ENCODE measurements around the gene SYNE1. TPM values are rescaled to one million over a fixed set of nuclear protein-coding genes. Genes with fewer than 3 reads are reported as not detected.

The SYNE1 gene
- polyA plus RNA-seq, 1 experiment, result 35.7 TPM

- Histone ChIP-seq H3K27ac (ENCODE audit: low read depth, low read length) (no peak overlapping the region), H3K4me3 (ENCODE audit: low read depth, low read length) (no peak overlapping the region), H3K9me3 (ENCODE audit: control insufficient read depth, insufficient read depth, low read length) (no peaks in the 10 kb centered on the region), H3K27me3 (ENCODE audit: control insufficient read depth, insufficient read depth, low read length) (no peaks in the 10 kb centered on the region)
- no peak for DNase-seq (ENCODE audit: low read depth, low spot score)
- POLR2A ChIA-PET, result no interaction called here
- CTCF ChIA-PET, result interaction anchor here (0.9 to 1.4 kb wide), 2 partner anchors 9 to 58 kb away, joined by 3 read pairs; no protein-coding TSS in a partner anchor
- TF ChIP-seq CTCF (IDR thresholded peaks at IDR 0.05; ENCODE audit: low read depth, low read length), result no peak
These were observed 93.6 kb downstream of the SYNE1 start for GRCh38 chr6:152543519-152543918.

- Histone ChIP-seq H3K27me3 (ENCODE audit: control insufficient read depth, insufficient read depth, low read length) (no peaks in the 10 kb centered on the region), H3K27ac (ENCODE audit: low read depth, low read length) (no peak overlapping the region), H3K4me3 (ENCODE audit: low read depth, low read length) (no peak overlapping the region), H3K9me3 (ENCODE audit: control insufficient read depth, insufficient read depth, low read length) (no peaks in the 10 kb centered on the region)
- POLR2A ChIA-PET, result no interaction called here
- TF ChIP-seq CTCF (IDR thresholded peaks at IDR 0.05; ENCODE audit: low read depth, low read length), result no peak
- DNase-seq (ENCODE audit: low read depth, low spot score), result no peak
- CTCF ChIA-PET, result interaction anchor here (8.8 kb wide), 1 partner anchor 12 kb away, joined by 36 read pairs; no protein-coding TSS in a partner anchor
These were observed 96.8 kb downstream of the SYNE1 start for GRCh38 chr6:152540381-152540780.

- Histone ChIP-seq H3K9me3 (ENCODE audit: control insufficient read depth, insufficient read depth, low read length) (no peaks in the 10 kb centered on the region), H3K27ac (ENCODE audit: low read depth, low read length) (no peak overlapping the region), H3K4me3 (ENCODE audit: low read depth, low read length) (no peak overlapping the region), H3K27me3 (ENCODE audit: control insufficient read depth, insufficient read depth, low read length) (no peaks in the 10 kb centered on the region)
- ChIA-PET POLR2A (no interaction called here), CTCF (interaction anchor here (8.8 kb wide), 1 partner anchor 17 kb away, joined by 36 read pairs; no protein-coding TSS in a partner anchor)
- DNase-seq (ENCODE audit: low read depth, low spot score), result no peak
- no peak for TF ChIP-seq CTCF (IDR thresholded peaks at IDR 0.05; ENCODE audit: low read depth, low read length)
These were observed 102.6 kb downstream of the SYNE1 start for GRCh38 chr6:152534541-152534940.

- no peak overlapping the region for H3K27ac ChIP-seq (ENCODE audit: low read depth, low read length)
- no peak for TF ChIP-seq CTCF (IDR thresholded peaks at IDR 0.05; ENCODE audit: low read depth, low read length)
- no peak overlapping the region for H3K4me3 ChIP-seq (ENCODE audit: low read depth, low read length)
- no peaks in the 10 kb centered on the region for H3K27me3 ChIP-seq (ENCODE audit: control insufficient read depth, insufficient read depth, low read length)
- ChIA-PET CTCF (interaction anchor here (1.0 to 8.8 kb wide), 2 partner anchors 19 to 47 kb away, joined by 3 to 36 read pairs; no protein-coding TSS in a partner anchor), POLR2A (no interaction called here)
- DNase-seq (ENCODE audit: low read depth, low spot score), result no peak
- no peaks in the 10 kb centered on the region for H3K9me3 ChIP-seq (ENCODE audit: control insufficient read depth, insufficient read depth, low read length)
These were observed 104.4 kb downstream of the SYNE1 start for GRCh38 chr6:152532556-152533422.

GRCh38 chr6:152531659-152532058 lies 105.5 kb downstream of the SYNE1 start:
- Histone ChIP-seq H3K27me3 (ENCODE audit: control insufficient read depth, insufficient read depth, low read length) (no peaks in the 10 kb centered on the region), H3K27ac (ENCODE audit: low read depth, low read length) (no peak overlapping the region), H3K9me3 (ENCODE audit: control insufficient read depth, insufficient read depth, low read length) (no peaks in the 10 kb centered on the region), H3K4me3 (ENCODE audit: low read depth, low read length) (no peak overlapping the region)
- ChIA-PET CTCF (interaction anchor here (8.8 kb wide), 1 partner anchor 20 kb away, joined by 36 read pairs; no protein-coding TSS in a partner anchor), POLR2A (no interaction called here)
- TF ChIP-seq CTCF (IDR thresholded peaks at IDR 0.05; ENCODE audit: low read depth, low read length), result no peak
- DNase-seq (ENCODE audit: low read depth, low spot score), result no peak
